MM.1S (cell line): ENCODE results near the gene ADARB2.

ENCODE experiments used
- EZH2 ChIP-seq: fragments of 300-600 bp; sonication (generic); optimal IDR thresholded peaks from 2 replicates; pipeline ENCODE3; 2017; ENCODE audit warnings: low read depth, mild to moderate bottlenecking, antibody characterized with exemption, low read length, mixed read lengths
- EZH2phosphoT487 ChIP-seq: fragments of 300-600 bp; sonication (generic); IDR thresholded peaks from 2 replicates; pipeline ENCODE4 v1.6.1; 2018; ENCODE audit warnings: antibody characterized with exemption, low read length
- TF ChIP-seq, protein P1 (sequence below): fragments of 300-600 bp; sonication (generic); IDR thresholded peaks from 2 replicates; pipeline ENCODE4 v1.5.1; 2016; ENCODE audit warnings: antibody characterized with exemption, low read length, mixed read lengths

DNA sequence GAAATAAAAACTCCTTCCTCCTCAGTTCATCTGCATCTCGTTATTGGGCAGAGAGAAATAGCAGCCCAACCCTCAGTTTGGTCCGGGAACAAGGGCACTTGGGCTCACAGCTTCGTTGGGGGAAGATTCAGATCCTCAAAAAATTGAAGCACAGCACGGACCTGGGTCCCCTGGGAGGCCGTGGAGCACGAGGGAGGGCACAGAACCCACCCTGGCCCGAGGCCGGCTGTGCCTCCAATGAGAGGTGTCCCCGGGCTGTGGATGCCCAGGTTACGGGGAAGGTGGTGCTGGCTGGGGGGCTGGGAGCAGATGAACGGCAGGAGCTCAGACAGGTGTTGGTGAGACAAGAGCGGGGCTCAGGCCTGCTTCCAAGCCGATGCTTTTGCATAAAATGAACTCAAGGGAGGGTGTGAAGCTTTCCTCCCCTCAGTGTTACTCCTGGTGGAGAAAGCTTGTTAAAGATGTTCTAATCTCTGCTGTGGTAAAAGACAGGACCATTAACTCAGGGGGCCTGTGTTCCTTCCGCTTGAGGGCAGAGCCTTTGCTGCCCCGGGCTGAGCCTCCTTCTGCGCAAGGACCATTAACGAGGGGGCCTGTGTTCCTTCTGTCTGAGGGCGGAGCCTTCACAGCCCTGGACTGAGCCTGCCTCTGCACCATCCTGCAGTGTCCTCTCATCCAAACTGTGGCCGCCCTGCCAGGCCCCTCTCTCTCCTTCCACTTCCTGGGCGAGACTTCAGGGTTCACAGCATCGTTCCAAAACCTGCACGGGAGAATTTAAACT lies 302.2 kb downstream of the ADARB2 start:
- TF ChIP-seq, protein P1, sequence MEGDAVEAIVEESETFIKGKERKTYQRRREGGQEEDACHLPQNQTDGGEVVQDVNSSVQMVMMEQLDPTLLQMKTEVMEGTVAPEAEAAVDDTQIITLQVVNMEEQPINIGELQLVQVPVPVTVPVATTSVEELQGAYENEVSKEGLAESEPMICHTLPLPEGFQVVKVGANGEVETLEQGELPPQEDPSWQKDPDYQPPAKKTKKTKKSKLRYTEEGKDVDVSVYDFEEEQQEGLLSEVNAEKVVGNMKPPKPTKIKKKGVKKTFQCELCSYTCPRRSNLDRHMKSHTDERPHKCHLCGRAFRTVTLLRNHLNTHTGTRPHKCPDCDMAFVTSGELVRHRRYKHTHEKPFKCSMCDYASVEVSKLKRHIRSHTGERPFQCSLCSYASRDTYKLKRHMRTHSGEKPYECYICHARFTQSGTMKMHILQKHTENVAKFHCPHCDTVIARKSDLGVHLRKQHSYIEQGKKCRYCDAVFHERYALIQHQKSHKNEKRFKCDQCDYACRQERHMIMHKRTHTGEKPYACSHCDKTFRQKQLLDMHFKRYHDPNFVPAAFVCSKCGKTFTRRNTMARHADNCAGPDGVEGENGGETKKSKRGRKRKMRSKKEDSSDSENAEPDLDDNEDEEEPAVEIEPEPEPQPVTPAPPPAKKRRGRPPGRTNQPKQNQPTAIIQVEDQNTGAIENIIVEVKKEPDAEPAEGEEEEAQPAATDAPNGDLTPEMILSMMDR, result no peak
- TF ChIP-seq EZH2 (no peak), EZH2phosphoT487 (no peak)
